Measurements from ENCODE around the gene SLBP.

The SLBP gene

DNA sequence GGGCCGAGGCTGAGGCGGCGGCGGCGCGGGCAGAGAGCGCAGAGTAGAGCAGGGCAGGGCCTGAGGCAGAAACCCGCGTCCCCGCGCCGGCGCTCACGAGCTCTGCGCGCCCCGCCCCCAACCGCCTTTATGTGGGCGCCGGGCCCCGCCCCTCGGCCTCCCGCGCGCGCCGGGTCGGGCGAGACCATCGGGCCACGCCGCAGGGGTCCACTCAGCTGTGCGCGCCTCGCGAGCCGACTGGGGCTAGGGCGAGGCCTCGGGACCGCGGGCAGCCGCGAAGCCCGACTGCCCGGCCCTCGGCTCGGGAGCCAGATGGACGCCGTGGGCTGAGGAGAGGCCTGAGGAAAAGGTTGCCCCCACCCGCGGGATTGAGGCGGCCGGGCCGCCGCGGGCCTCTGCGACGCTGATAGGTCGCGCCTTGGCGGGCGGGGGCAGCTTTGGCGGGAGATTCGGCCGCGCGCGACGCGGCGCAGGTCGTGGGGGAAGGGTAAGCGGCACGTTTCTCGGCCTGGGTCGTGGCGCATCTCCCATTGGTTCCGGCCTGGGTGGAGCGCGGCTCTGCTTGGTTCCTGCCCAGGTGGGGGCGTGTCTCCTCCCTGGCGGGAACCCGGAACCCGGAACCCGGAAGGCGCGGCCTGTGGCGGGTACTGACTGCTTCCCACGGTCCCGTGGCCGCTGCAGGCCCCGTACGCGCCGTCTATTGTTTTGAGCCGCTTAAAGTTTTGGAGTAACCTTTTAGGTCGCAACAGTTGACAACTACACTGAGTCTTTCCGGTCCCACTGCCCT is at the start of gene SLBP:
TSS of gene SLBP (minus strand) at position 104 of the 787 bp plus-strand sequence. CDS start 131 bp downstream, outside the sequence.
- peak; percentile 98 for DNase-seq

DNA sequence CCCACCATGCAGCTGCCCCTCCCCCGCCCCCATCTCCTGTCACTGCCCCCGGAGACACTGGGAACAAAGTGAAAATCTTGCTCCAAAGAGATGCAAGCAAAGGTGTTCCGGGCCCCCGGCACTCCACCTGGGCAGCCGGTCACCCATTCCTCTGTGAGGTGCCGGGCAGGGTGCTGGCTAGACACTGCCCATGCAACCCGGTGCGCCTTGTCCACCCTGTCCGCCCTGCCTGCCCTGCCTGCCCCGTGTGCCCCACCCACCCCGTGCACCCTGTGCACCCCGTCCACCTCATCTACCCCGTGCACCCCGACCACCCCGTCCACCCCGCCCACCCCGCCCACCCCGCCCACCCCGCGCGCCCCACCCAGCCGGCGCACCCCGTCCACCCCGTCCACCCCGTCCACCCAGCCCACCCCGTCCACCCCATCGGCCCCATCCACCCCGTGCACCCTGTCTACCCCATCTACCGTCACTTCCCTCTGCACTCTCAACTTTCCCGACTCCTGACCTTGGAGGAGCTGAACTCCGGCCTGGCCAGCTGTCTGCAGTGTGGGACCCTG is 49.1 kb upstream of the SLBP start:
- no peak for DNase-seq

DNA sequence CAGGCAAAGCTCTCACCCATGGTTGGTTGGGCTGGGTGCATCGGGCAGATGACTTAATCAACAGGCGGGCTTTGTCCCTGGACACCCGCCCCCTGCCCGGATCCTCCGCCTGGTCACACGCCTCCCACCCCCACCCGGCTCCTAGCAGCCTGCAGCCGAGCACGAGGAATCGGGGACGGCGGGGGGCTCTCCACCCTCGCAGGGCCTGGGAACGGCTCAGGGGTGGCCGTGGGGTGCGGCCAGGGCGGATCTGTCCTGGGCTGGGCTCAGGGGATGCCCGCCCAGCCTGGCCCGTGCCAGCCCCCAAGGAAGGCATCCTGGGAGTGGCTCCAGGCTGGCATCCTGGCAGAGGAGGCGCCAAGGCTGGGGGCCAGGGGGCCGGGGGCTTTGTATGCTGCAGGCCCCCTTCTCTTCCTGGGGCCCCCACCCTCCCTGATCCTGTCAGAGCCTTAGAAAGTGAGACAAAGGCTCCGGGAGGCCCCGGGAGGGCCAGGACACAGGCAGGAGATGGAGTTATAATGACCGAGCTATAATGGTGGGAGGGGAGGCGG is 48.5 kb upstream of the SLBP start:
- no peak for DNase-seq

DNA sequence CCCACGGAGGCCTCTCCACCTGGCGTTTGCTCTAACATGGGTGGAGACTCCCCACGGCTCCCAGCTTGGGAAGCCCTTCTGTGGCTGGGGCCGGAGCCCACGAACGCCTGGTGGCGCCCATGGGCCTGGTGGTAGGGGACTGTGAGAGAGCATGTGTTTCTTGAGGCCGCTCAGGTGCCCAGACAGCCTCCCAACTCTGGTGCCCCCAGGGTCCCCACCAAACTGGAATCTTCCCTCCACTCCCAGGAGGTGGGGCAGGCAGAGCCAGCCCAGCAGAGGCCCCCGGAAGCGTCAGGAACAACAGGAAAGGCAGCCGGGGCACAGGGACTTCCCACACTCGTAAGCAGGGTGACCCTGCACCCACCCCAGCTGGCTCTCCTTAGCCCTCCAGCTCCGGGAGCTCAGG is 47.7 kb upstream of the SLBP start:
- no peak for DNase-seq

DNA sequence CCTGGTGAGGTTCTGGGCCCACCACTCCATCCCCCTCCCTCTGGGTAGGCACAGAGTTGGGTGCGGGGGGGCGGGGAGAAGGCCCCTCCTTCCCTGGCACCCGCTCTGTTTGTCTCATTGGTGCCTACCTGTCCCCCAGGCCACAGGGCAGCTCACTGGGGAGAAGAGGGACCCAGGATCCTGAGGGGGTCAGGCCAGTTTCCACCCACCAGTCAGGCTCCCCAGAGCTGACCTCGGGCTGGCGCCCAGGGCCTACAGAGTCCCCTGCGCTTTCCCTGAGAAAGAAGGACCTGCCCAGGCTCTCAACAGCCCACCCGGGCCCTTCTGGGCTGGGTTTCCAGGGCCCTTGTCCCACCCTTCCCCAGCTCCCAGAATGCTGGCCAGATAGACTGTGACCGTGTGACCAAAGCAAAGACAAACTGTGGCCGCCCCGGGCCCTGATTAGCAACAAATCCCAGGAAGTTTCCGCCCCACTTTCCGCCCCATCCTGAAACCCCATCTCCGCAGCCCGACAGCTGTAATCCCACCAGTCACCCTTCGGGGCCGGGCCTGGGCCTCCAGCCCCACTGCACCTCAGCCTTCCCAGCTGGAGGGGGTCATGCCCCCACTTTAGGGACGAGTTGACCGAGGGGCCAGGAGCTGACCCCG is 47.2 kb upstream of the SLBP start:
- DNase-seq = no peak

DNA sequence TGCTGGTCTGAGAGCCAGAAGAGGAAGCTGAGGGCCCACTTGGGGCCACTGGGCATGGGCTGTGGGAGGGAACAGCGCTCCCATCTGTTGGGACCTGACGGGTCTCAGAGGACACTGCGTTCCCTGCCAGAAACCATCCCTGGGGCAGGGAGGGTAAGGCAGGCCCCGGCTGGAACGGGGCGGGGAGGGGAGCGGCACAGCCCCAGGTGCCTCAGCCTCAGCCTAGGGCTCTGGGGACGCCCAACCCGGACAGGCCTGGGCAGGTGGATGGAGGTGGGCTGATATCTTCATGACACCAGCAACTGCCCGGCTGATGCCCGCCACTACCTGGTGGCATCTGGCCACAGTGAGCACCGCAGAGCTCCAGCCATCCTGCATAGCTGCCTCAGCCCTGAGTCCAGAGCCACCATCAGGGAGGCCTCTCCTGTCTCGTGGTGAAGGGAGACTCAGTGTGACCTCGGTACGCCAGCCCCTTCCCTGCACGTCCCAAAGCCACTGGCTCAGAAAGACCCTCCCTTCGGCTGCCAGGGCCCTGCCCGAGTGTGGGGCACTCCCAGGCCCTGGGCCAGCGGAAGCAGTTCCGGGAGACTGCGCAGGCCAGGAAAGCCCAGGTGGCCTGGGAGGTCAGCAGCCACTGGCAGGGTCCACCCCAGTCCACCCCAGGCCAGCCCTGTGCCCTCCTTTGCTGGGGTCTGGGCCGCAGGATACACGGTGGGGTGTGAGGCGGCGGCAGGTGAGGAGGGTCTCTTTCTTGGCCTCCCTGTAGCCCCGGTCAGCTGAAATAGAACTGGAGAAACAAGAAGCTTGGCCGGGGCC is 46.4 kb upstream of the SLBP start:
- no peak for DNase-seq

DNA sequence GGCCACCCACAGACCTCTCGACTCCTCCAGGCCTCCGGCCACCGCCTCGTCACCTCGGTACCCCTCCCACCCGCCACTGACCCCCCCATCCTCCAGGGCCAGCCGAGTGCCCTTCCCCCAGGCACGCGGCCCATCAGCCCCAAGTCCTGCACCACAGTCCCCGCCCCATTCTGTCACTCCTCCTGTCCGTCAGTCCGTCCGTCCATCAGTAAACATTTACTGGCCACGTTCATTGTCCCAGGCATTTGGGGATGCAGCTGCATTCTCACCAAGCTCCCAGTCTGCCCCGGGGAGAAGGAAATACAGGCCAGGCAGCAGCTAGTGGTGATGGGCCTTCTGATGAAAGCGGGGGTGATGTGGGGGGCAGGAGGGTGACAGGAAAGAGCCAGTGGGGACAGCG is 45.7 kb upstream of the SLBP start:
- DNase-seq = no peak

DNA sequence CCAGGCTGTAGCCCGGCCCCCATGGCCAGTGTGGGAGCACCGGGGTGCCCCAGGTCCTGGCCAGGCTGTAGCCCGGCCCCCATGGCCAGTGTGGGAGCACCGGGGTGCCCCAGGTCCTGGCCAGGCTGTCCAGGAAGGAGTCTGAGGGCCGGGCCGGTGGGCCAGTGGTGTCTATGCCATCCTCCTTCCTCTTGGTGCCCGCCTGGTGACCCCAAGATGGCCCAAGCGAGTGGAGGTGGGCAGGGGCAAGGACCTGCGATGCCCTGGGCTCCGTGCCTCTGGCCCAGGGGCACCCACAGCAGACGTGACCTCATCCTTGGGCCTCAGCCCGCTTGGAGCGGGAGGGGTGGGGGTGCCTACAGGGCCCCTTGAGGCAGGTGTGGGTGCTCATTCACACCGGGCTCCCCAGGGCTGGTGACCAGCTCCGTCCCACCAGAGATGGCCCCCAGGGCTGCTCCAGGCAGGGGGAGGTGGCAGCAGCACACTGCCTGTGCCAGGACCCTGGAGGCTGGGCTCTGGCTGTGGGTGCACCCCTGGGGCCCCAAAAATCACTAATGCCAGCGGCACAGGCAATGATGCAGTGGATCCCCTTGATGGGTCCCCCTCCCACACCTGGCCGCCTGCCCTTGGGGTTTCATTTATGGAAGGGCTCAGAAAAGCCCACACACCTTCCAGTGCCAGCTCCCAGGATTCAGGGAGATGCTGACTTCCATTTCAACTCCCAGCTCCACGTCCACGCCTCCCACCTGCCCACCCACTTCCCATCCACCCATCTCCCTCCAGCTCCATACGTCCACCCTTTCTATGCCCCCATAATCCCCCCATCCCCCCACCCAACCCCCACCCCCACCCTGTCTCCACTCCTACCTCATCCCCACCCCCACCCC is 45.0 kb upstream of the SLBP start:
- no peak for DNase-seq

DNA sequence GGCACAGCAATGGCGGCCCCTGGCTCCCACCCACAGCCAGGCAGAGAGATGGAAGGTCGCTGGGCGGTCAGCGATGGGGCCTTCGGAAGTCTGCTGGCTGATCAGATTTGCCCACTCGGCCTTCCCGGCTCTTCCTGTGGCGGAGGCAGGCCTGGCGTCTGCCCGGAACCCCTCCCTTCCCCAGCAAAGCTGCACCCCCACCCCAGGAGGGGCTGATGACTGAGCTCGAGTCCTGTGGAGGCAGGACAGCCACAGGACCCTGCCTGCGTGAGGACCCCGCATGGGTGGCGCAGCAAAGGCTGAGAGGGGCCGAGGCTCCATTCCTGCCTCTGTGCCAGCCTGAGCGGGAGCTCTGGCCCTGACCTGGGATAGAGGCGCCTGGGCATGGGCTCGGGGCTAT is 44.0 kb upstream of the SLBP start:
- DNase-seq = no peak

DNA sequence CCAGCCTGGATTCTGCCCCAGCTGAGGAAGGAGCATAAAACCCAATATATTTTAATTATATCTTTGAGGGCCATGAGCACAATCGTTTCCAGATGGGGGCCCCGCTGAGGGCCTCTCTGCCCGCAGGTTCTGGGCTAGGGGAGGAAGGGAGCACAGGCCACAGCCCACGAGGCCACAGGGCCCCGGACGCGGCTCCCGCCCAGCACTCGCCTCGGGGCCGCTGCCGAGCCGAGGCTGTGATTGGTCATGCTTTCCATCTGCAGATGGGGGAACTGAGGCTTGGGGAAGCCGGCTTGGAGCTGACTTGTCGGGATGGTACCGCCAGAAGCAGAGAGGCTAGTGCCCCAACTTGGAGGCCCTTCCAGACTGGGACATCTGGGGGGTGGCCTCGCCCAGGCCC is 43.2 kb upstream of the SLBP start:
- no peak for DNase-seq

DNA sequence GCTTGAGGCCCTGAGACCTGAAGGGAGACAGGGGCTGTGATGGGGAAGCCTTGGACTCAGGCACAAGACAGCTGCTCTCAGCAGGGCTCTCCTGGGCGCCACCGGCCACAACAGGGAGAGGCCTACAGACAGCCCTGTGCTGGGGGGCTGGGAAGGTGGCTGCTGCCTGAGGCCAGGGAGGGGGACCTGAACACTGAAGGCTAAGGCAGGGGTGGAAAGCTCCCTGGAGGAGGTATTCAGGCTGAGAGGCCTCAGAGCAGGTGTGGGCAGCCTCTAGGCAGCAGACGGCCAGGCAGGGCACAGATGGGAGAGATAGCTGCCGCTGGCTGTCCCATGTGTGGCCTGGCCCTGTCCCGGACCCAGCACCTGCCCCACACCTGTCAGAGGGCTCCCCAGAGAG is 42.2 kb upstream of the SLBP start:
- DNase-seq = no peak

DNA sequence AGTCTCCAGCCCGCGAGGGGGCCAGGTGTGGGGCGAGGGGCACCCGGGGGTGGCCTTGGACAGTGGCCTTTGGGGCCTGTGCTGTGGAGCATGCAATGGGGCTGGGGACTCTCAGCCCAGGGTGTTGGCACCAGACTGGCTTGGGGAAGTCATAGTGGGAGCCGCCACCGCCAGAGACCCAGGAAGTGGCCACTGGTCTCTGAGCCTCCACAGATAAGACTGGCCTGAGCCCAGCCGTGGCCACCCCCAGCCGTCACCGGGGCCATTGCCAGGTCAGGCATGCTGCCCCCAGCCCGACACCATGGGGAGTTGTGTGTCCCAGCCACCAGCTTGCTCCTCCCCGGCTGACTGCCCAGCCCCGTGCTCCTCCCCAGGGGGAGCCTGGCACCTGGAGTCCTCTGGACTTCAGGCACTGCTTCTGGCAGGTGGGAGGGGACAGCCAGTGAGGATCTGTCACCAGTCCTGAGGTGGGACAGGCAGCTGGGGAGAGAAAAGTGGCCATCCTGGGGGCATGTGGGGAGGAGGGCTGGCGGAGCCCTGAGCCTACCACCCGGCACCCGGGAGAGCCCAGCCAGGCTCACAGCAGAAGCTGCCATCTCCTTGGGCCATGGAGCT is 41.7 kb upstream of the SLBP start:
- peak; percentile 23 for DNase-seq

DNA sequence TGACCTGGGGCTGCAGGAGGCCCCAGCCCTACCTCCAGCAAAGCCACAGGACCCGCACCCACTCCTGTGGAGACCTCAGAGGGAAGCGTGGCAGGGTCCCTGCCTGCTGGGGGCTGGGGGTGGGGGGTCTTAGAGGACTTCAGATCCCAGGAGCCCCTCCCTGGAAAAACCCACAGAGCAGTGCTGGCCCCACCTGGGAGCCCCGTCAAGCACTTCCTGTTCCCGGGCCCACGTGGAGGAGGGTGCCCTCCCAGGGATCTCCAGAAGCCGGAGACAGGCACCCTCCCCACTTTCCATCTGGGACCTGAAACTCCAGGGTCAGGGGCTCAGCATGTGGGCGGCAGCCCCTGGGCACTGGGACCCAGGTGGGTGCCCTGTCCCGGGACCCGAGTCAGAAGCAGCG is 41.2 kb upstream of the SLBP start:
- no peak for DNase-seq

DNA sequence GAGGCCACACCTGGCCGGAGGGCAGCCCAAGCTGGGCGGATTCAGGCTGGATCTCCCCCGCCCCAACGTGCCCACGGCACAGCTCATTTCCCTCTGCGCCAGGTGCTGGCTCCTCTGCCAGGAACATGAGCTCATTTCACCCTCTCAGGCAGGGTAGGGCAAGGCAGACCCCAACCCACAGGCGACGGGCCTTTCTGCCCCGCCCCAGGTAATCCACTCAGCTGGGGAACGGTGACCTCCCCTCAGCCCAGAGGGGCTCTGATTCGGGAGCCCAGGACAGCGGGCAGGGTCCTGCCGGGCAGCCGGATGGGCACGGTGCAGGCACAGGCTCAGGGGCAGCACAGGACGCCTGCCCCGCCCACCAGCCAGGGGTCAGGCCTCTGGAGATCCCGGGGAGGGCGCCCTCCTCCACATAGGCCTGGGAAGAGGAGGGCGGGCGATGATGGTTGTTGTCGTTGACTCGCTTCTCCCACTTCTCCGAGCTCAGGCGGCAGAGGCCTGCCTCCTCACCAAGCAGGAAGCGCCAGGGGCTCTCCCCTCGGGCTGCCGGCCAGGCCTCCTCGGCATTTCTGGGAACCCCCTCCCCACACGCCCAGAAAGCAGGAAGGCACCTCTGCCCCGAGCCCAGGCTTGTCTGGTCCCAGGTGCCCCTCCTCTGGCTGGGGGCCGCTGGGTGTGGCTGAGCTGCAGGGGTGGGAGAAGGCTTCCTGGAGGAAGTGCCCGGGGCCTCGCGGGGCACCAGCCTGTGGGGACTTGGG is 40.3 kb upstream of the SLBP start:
- no peak for DNase-seq

DNA sequence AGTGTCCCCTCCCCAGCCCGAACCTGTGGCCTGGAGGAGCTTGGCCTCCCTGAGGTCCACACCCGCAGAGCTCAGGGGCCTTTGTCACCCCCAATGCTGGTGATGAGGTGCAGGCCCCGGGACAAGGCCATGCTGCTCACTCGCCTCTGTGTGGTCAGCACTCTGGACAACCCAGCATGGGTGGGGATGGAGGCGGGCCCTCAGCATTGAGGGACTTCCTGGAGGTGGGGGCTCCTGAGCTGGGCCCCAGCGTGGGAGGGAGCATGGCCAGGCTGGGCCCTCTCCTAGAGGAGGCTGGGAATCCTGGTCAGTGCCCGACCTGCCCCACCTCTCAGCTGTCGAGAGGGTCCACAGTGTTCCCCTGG is 39.8 kb upstream of the SLBP start:
- no peak for DNase-seq

DNA sequence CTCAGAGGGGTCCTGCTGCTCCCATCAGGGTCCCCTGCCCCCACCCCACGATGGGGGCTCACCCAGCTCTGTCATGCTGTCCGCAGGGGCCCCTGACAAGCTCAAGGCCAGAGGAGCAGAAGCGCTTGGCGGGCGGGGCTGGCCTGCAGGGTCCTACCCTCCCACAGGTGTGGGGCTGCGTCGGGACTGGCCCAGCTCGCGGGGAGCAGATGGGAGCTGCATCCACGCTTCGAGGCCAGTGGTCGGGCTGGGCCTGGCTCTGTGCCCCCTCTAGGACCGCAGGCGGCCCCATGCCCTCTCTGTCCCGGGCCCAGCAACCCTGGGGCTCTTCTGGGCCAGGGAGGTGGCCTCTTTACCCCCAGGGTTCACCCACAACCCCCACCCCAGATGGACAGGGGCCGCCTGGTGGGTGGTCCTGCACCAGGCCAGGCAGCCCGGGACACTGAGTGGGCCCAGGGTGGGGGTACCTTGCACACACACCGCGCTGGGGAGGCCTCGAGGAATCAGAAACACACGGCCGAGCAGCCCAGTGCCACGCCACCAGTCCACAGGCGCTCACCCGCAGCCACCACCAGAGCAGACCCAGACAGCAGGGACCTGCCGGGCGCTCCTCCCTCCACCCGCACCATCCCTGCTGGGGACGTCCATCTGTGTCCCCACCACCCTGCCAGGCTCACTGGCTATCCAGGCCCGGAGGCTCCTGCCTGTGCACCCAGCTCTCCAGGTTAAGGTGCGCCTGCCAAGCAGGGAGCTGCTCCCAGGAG is 39.2 kb upstream of the SLBP start:
- DNase-seq = no peak

DNA sequence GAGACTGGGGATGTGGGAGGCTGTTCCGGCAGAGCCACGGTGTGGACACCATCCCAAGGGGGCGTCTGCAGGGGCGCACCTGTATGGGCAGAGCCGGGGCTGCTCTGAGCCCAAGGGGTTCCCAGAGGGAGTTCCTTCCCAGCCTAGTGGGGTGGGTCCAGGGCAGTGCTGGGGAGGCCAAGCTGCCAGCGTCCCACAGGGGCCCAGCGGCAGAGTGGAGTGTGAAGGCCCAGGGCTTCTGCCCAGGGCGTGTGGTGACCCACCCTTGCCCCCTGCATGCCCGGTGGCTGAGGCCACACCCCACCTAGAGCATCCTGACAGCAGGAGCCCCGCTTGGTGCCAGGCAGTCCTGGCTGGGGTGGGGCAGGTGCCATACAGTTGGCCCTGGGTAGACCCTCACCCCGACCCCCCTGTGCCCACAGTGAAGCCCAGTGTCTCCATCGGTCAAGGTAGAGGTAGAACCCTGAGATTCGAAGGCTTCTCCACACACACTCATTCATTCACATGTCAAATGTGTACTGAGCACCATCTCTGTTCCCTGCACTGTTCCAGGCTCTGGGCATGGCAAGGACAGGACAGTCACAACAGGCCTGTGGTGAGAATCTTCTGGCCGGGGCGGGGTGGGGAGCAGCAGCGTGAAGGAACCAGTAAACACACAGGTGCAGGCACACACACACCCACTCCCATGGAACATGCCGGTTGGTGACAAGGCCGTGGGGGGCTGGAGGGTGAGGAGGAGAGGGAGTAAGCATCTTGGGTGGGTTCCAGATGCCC is 38.4 kb upstream of the SLBP start:
- DNase-seq = no peak

DNA sequence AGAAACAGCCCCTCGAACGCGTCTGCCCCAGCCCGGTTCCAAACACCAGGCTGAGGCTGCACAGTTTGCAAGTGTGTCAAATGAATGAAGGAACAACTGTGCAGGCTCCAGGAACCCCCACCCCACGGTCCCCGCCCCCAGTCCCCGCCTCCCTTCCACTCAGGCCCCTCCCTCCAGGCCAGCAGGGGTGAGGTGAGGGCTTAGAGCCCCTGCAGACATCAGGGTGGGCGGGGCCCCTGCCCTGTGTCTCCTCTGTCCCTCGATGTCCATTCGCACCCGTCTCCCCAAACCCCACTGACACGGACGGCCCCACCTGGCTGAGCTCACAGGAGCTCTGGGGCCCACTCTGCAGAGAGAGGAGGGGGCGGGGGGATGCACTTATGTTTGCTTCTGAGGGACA is 37.7 kb upstream of the SLBP start:
- no peak for DNase-seq

DNA sequence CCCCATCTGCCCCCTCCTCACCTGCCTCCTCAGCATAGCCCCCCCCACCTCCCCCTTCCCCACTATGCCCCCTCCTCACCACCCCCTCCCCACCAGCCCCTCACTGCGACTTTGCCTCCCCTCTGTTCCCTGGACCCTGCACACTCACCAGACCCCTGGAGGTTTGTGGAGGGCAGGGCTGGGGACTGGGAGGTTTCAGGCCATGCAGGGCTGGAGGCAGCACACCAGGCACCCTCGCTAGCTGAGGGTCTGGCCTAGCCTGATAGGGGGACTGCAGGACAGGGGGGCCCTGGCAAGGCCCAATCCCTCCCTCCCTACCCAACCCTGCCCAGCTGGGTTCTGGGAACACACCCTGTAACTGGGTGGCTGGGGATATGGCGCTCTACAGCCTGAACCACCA is 37.3 kb upstream of the SLBP start:
- DNase-seq = no peak

All from OCI-M1 (cell line).